HepG2 (cell line): ENCODE measurements around the gene LCN2. TPM values are rescaled to one million over a fixed set of nuclear protein-coding genes. Genes with fewer than 3 reads are reported as not detected.

Experiments used
- AGO2 ChIP-seq: fragments of 200-400 bp; formaldehyde crosslinking; optimal IDR thresholded peaks from 2 replicates; pipeline ENCODE3; 2017; ENCODE audit warnings: mild to moderate bottlenecking, low read depth, low read length, moderate library complexity
- BCLAF1 ChIP-seq: fragments of 450-650 bp; IDR thresholded peaks from 2 replicates; pipeline ENCODE4 v1.6.1; 2017; ENCODE audit warnings: mild to moderate bottlenecking
- DRAP1 ChIP-seq: IDR thresholded peaks from 2 replicates; pipeline ENCODE4 v1.6.1; 2016; ENCODE audit warnings: missing genetic modification reagents, missing compliant biosample characterization
- E2F5 ChIP-seq: sonication (generic); formaldehyde crosslinking; conservative IDR thresholded peaks from 2 replicates; pipeline ENCODE4 v1.4.0; 2020; ENCODE audit warnings: missing genetic modification reagents
- GFI1 ChIP-seq: sonication (generic); formaldehyde crosslinking; IDR thresholded peaks from 2 replicates; pipeline ENCODE4 v1.5.0; 2020; ENCODE audit warnings: missing genetic modification reagents, mild to moderate bottlenecking, borderline replicate concordance
- KAT7 ChIP-seq: IDR thresholded peaks from 2 replicates; pipeline ENCODE4 v1.6.1; 2018; ENCODE audit warnings: borderline replicate concordance, missing compliant biosample characterization
- KDM3A ChIP-seq: IDR thresholded peaks from 2 replicates; pipeline ENCODE4 v1.6.1; 2018; ENCODE audit warnings: low read depth, missing compliant biosample characterization
- KDM4B ChIP-seq: sonication (generic); formaldehyde crosslinking; IDR thresholded peaks from 2 replicates; pipeline ENCODE4 v1.4.0; 2020; ENCODE audit warnings: missing genetic modification reagents
- MLLT10 ChIP-seq: sonication (generic); formaldehyde crosslinking; IDR thresholded peaks from 2 replicates; pipeline ENCODE4 v1.4.0; 2020; ENCODE audit warnings: missing genetic modification reagents
- NCOA1 ChIP-seq: sonication (generic); formaldehyde crosslinking; IDR thresholded peaks from 2 replicates; pipeline ENCODE4 v1.9.0; 2021; ENCODE audit warnings: missing genetic modification reagents
- NR2F1 ChIP-seq, 2 experiments: fragments of 450-650 bp in 1 of 2; formaldehyde crosslinking in 1 of 2; IDR thresholded peaks; 2 replicates each; pipeline versions ENCODE4 v1.5.0 to v1.6.1; 2016 to 2020; ENCODE audit warnings: mild to moderate bottlenecking in 1 of 2, missing compliant biosample characterization in 1 of 2, missing genetic modification reagents in 1 of 2, moderate library complexity in 1 of 2
- RBAK ChIP-seq: sonication (generic); formaldehyde crosslinking; IDR thresholded peaks from 2 replicates; pipeline ENCODE4 v1.5.1; 2020; ENCODE audit warnings: mild to moderate bottlenecking, missing genetic modification reagents
- RFX1 ChIP-seq: fragments of 450-650 bp; IDR thresholded peaks from 2 replicates; pipeline ENCODE4 v1.6.1; 2017
- SALL2 ChIP-seq: sonication (generic); formaldehyde crosslinking; IDR thresholded peaks from 2 replicates; pipeline ENCODE4 v1.8.1; 2023; ENCODE audit warnings: mild to moderate bottlenecking, missing genetic modification reagents, inconsistent platforms
- SRSF1 ChIP-seq: fragments of 200-400 bp; formaldehyde crosslinking; optimal IDR thresholded peaks from 2 replicates; pipeline ENCODE3; 2017; ENCODE audit warnings: mild to moderate bottlenecking, low read depth, low read length, moderate library complexity
- TEAD3 ChIP-seq: optimal IDR thresholded peaks from 2 replicates; pipeline ENCODE3; 2016; ENCODE audit warnings: borderline replicate concordance
- ZBTB43 ChIP-seq: sonication (generic); formaldehyde crosslinking; conservative IDR thresholded peaks from 2 replicates; pipeline ENCODE4 v1.4.0; 2020; ENCODE audit warnings: missing genetic modification reagents
- ZNF354B ChIP-seq: sonication (generic); formaldehyde crosslinking; IDR thresholded peaks from 2 replicates; pipeline ENCODE4 v1.8.0; 2022; ENCODE audit warnings: mild to moderate bottlenecking, missing genetic modification reagents
- ZSCAN20 ChIP-seq: sonication (generic); formaldehyde crosslinking; IDR thresholded peaks from 2 replicates; pipeline ENCODE4 v1.4.0; 2020; ENCODE audit warnings: missing genetic modification reagents, mild to moderate bottlenecking, borderline replicate concordance
- polyA plus RNA-seq, 8 experiments: library from polyadenylated mRNA; depleted of rRNA in 3 of 8; stranded (reverse) in 7 of 8; unstranded in 1 of 8; fragments of >200 nt; fragmentation: Illumina TruSeq in 4 of 8; extraction: Trizol in 4 of 8; gene quantifications; 2 replicates each; pipeline versions ENCODE4 v1.2.1 to v1.2.3, GENCODE V29; 2011 to 2016; ENCODE audit warnings: low read depth in 4 of 8, missing spikeins in 1 of 8, mixed read lengths in 1 of 8; ENCODE audit not compliant: insufficient read depth in 1 of 8
- total RNA-seq, 5 experiments: library from RNA; depleted of rRNA; stranded (reverse); fragments of >200 nt; fragmentation: Illumina TruSeq; extraction: Trizol; gene quantifications; 2 replicates each; pipeline ENCODE4 v1.2.3, GENCODE V29; 2016; ENCODE audit warnings: low read depth in 1 of 5

The LCN2 gene
- total and polyA plus RNA-seq, 2 of the 13 experiments (the other 11 are each of a cell fraction or from before 2014, with no cell fraction given), result 0.38 to 1.4 TPM

- TF ChIP-seq ZBTB43 (no peak), AGO2 (peak; percentile 37), ZSCAN20 (CRISPR knock-in tag) (no peak), KDM4B (CRISPR knock-in tag) (peak; percentile 22; the same call in 1 of the 2 replicates), KAT7 (CRISPR knock-in tag) (peak; percentile 70; the same call in 1 of the 2 replicates), ZNF354B (CRISPR knock-in tag) (no peak), E2F5 (CRISPR knock-in tag) (no peak), BCLAF1 (no peak), RFX1 (no peak), NCOA1 (CRISPR knock-in tag) (no peak), SALL2 (CRISPR knock-in tag) (peak; percentile 21; the same call in 1 of the 2 replicates), MLLT10 (CRISPR knock-in tag) (no peak), KDM3A (CRISPR knock-in tag) (0 out of 2 replicates have a peak, but pooled peaks have one; percentile 59), NR2F1 (CRISPR knock-in tag; IDR thresholded peaks at IDR 0.05) (no peak), TEAD3 (no peak), RBAK (CRISPR knock-in tag) (no peak), GFI1 (CRISPR knock-in tag) (peak; percentile 34; the same call in 1 of the 2 replicates), DRAP1 (CRISPR knock-in tag) (peak; percentile 69), SRSF1 (no peak)
These were observed 21.0 kb upstream of the LCN2 start (continued) for GRCh38 chr9:128127990-128128835.
